Activated naive CD8-positive, alpha-beta T cell treated with anti-CD3 and anti-CD28 coated beads, Interleukin-2, amount 50 U/mL, for 24 hours (primary cell): ENCODE results near the gene POLR1H.
"Not testable (repeated sequence)": the region's sequence is repeated elsewhere in the genome, so short reads cannot be mapped to it uniquely, and the experiment has no call there.

ENCODE experiments used
- ATAC-seq: fragments of 150-1000 bp; cut with Tn5 transposase; one replicate; pipeline ENCODE4 v1.10.0; 2021
- DNase-seq: peaks from one replicate; pipeline ENCODE4 v3.0.0; 2021
- H3K27ac Mint-ChIP-seq: one replicate; pipeline ENCODE4 v1.8.0; 2021; ENCODE audit warnings: mild to moderate bottlenecking, mixed read lengths
- H3K27me3 Mint-ChIP-seq: one replicate; pipeline ENCODE4 v1.8.0; 2021; ENCODE audit warnings: mixed read lengths
- H3K36me3 Mint-ChIP-seq: one replicate; pipeline ENCODE4 v1.8.0; 2021; ENCODE audit warnings: low read depth, mixed read lengths
- H3K4me1 Mint-ChIP-seq: one replicate; pipeline ENCODE4 v1.8.0; 2021; ENCODE audit warnings: mixed read lengths
- H3K4me3 Mint-ChIP-seq: one replicate; pipeline ENCODE4 v1.8.0; 2021; ENCODE audit warnings: mild to moderate bottlenecking, moderate library complexity, mixed read lengths
- H3K9me3 Mint-ChIP-seq: one replicate; pipeline ENCODE4 v1.8.0; 2021; ENCODE audit warnings: mixed read lengths

The POLR1H gene, protein sequence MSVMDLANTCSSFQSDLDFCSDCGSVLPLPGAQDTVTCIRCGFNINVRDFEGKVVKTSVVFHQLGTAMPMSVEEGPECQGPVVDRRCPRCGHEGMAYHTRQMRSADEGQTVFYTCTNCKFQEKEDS

DNA sequence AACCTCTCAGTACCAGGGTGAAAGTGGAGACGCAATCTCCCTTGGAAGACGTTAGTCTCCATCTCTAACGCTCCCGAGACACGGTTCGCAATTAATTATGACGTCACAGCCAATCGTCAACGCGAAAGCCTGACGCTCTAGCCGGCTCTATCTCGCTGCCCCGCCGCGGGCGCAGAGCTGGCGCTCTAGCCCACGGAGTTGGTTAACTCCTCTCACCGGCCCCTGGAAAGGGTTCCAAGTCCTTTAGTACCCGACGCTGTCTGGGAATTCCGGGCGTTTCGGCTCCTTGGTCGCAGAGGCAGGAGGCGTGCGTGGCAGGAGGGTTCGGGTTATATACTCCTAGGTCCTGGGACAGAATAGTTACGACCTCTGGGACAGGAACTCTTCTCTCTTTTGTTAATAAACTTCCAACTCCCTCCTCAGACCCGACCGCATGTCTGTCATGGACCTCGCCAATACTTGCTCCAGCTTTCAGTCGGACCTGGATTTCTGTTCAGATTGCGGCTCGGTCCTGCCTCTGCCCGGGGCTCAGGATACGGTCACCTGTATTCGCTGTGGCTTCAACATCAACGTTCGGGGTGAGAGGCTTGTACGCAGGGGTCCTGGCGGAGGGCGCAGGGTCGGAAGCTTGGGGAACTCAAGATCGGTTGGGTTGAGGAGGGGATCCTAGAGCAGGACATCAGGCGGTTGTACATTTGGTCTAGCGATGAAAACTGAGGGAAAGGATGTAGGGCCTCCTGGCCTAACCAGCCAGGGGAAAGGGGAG lies at the start of gene POLR1H:
Gene POLR1H (plus strand): TSS at position 174 of the 766 bp plus-strand sequence. CDS start 260 bp downstream, at position 434.
- Mint-ChIP-seq H3K4me3 (peak within 1 kb of the TSS; percentile 98), H3K27me3 (no peaks in the 10 kb centered on the region), H3K4me1 (peaks cover 43% of the 10 kb centered on the region), H3K36me3 (peaks cover 38% of the 10 kb centered on the region), H3K27ac (peak within 1 kb of the TSS; percentile 93), H3K9me3 (peaks cover 7% of the 10 kb centered on the region)
- DNase-seq, result peak; percentile 84
- ATAC-seq, result peak; percentile 96

DNA sequence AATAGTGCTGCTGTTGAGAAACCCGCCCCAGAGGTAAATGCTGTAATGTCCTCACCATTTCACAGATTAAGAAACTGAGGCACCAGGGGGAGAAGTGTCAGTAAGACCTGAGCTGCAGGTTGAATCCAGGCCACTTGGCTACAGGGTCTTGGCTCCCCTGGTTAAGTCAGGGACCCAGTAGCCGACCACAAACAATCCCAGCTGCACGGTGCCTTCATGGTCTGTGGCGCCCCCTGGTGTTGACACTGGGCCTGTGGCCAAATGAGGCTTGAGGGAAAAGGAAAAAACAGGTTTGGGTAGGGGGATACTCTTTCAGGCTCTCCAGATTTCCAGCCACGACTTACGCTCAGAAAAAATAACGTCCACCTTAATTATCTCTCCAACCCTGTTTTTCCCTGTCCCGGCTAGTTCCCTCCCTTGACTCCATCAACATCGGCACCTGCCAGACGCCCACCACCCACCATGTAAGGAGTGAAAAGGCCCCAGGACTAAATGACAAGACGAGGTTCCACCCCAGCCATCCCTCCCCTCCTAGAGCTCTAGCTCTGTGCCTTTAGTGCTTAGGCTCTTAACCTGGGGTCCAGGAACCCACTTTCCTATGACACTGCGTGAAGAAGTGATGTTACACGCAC lies 47.7 kb upstream of the POLR1H start:
- no peaks in the 10 kb centered on the region for H3K9me3 Mint-ChIP-seq
- no peak overlapping the region for H3K4me3 Mint-ChIP-seq
- no peak overlapping the region for H3K27ac Mint-ChIP-seq
- ATAC-seq (no peak), DNase-seq (no peak)
- peaks cover 4% of the 10 kb centered on the region for H3K27me3 Mint-ChIP-seq
- peaks cover 7% of the 10 kb centered on the region for H3K36me3 Mint-ChIP-seq
- no peaks in the 10 kb centered on the region for H3K4me1 Mint-ChIP-seq

DNA sequence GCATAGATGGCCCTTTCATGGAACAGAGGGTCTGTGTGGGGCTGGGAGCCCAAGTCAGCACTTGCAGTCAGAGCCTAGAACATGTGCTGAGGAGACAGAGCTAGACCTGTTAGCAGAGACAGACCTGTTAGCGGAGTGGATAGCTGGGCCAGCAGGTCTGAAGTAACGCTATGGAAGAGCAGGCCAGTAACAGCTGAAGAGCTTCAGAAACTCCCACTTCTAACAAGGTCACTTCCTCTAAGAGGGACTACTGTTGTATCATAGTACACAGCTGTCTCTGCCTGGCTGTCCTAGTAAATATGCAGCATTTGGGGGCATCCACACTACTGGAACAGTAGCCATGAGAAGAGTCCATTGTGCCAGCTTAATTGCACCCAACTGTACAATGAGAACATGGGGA lies 41.2 kb upstream of the POLR1H start:
- Mint-ChIP-seq H3K4me1 (no peaks in the 10 kb centered on the region), H3K4me3 (no peak overlapping the region), H3K9me3 (no peaks in the 10 kb centered on the region), H3K27ac (no peak overlapping the region), H3K36me3 (peaks cover 5% of the 10 kb centered on the region), H3K27me3 (no peaks in the 10 kb centered on the region)
- ATAC-seq (no peak), DNase-seq (no peak)

DNA sequence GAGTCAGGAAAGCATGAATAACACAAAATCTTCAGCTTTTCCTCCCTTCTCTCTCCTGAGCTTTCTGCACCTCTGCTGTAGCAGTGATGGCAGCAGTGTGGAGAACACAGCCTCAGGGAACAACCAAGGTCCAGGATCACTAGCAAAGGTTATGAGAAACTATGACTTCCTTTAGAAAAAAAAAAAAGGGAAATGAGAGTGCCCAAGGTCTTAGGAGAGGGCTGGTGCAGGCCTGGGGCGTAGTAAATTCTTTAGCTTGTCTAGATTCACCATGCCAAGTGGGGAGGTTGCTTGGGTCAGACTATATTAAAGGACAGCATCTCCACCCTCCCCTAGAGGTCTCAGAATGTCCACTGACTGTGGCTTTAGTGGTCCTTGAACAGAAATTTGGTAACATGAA lies 40.4 kb upstream of the POLR1H start:
- peaks cover 5% of the 10 kb centered on the region for H3K36me3 Mint-ChIP-seq
- H3K4me3 Mint-ChIP-seq, result no peak overlapping the region
- no peaks in the 10 kb centered on the region for H3K27me3 Mint-ChIP-seq
- ATAC-seq (no peak), DNase-seq (no peak)
- no peak overlapping the region for H3K27ac Mint-ChIP-seq
- no peaks in the 10 kb centered on the region for H3K4me1 Mint-ChIP-seq
- no peaks in the 10 kb centered on the region for H3K9me3 Mint-ChIP-seq

DNA sequence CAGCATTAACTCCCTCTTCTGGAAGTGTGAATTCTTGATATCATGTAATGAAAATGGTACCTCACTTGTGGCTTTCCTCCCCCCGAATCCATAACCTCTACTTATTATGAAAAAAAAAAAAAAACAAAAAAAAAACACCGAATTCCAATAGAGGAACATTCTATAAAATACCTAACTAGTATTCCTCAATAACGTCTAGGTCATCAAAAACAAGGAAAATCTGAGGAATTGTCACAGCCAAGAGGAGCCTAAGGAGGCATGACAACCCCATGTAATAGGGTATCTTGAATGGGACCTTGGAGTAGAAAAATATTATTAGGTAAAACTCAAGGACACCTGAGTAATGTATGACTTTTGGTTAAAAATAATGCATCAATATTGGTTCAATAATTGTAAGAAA lies 38.9 kb upstream of the POLR1H start:
- Mint-ChIP-seq H3K27ac (no peak overlapping the region), H3K4me1 (no peaks in the 10 kb centered on the region), H3K27me3 (no peaks in the 10 kb centered on the region), H3K36me3 (peaks cover 5% of the 10 kb centered on the region), H3K4me3 (no peak overlapping the region), H3K9me3 (no peaks in the 10 kb centered on the region)
- ATAC-seq (no peak), DNase-seq (no peak)

DNA sequence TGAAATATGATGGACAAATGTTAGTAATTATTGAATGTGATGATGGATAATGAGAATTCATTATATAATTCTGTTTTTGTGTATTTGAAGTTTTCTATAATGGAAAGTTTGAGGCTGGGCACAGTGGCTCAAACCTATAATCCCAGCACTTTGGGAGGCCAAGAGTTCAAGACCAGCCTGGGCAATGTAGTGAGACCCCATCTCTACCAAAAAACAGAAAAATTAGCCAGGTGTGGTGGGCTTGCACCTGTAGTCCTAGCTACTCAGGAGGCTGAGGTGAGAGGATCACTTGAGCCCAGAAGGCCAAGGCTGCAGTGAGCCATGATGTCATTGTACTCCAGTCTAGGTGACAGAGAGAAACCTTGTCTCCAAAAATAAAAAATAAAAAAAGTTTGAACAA lies 38.4 kb upstream of the POLR1H start:
- not testable (repeated sequence) for H3K27me3 Mint-ChIP-seq, H3K36me3 Mint-ChIP-seq, H3K4me1 Mint-ChIP-seq, H3K27ac Mint-ChIP-seq, DNase-seq, H3K9me3 Mint-ChIP-seq, ATAC-seq, H3K4me3 Mint-ChIP-seq

DNA sequence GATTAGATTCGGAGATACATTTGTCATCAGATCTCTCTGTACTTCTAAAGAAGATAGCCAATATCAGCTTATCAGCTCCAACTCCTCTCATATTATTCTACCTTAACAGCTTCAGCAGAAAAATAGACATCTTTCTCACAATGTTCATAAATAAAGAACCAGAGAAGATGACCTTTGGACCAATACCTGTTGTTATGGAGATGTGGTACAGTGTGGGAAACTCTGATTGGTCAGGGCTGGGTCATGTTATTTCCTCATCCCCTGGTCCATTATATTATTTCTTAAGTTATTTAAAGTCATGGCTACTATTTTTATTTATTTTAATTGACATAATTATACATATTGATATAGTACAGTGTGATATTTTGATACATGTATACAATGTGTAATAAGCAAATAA lies 35.9 kb upstream of the POLR1H start:
- ATAC-seq, result no peak

DNA sequence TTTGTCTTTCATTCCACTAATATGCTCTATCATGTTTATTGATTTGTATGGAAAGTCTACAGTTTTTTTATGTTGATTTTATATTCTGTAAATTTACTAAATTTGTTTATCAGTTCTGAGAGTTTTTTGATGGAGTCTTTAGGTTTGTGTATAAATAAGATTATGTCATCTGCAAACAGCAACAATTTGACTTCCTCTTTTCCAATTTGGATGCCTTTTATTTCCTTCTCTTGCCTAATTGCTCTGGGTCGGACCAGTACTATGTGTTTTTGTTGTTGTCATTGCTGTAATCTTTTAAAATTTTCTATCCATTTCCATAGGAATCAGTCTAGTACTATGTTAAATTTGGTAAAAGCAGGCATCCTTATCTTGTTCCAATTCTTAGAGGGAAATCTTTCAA lies 31.5 kb upstream of the POLR1H start:
- H3K27ac Mint-ChIP-seq, result no peak overlapping the region
- ATAC-seq (no peak), DNase-seq (no peak)
- no peaks in the 10 kb centered on the region for H3K27me3 Mint-ChIP-seq
- no peaks in the 10 kb centered on the region for H3K9me3 Mint-ChIP-seq
- H3K4me3 Mint-ChIP-seq, result no peak overlapping the region
- H3K4me1 Mint-ChIP-seq, result no peaks in the 10 kb centered on the region
- peaks cover 5% of the 10 kb centered on the region for H3K36me3 Mint-ChIP-seq

More for the DNA sequence above, 35.9 kb upstream of the POLR1H start:
- Mint-ChIP-seq H3K9me3 (no peaks in the 10 kb centered on the region), H3K27me3 (no peaks in the 10 kb centered on the region), H3K36me3 (peaks cover 5% of the 10 kb centered on the region), H3K4me3 (no peak overlapping the region), H3K27ac (no peak overlapping the region), H3K4me1 (no peaks in the 10 kb centered on the region)
- DNase-seq, result no peak

DNA sequence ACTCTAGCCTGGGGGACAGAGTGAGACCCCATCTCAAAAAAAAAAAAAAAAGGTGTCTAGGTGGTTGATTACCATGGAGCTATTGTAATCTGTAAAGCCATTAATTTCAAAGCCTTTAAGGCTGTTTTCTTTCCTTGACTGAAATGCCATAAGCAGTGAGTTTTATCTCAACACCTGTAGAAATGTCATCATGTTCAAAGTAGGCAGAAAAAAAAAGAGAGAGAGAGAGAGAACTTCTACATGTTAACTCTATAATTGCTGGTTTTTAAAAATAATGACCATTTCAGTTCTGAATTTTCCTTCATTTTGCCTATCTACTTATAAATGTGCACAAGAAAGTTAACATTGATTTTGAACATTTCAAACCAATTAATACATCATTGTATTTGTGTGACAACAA lies 29.7 kb upstream of the POLR1H start:
- Mint-ChIP-seq H3K27ac (no peak overlapping the region), H3K4me3 (no peak overlapping the region), H3K27me3 (no peaks in the 10 kb centered on the region), H3K9me3 (no peaks in the 10 kb centered on the region), H3K4me1 (no peaks in the 10 kb centered on the region), H3K36me3 (peaks cover 5% of the 10 kb centered on the region)
- DNase-seq (no peak), ATAC-seq (no peak)

DNA sequence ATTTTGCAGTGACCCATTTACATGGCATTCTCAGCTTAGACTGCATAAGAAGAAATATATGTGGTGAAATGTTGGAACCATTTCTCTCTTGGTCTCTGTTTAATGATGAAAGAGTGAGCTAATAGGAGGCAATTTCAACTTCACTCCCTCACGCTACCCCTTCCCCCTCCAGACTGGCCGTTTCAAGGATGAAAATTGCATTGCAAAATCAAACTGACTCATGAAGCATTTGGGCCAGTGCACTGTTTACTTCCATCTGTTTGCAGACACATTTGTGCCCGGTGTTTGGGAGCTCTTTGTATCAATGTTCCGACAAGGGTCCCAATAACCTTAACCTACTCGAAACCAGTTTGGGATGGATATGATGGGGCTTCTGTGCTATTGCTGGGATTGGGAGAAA lies 27.6 kb upstream of the POLR1H start:
- not testable (repeated sequence) for DNase-seq, H3K4me3 Mint-ChIP-seq, H3K27me3 Mint-ChIP-seq, H3K9me3 Mint-ChIP-seq, H3K36me3 Mint-ChIP-seq, H3K27ac Mint-ChIP-seq, ATAC-seq, H3K4me1 Mint-ChIP-seq

DNA sequence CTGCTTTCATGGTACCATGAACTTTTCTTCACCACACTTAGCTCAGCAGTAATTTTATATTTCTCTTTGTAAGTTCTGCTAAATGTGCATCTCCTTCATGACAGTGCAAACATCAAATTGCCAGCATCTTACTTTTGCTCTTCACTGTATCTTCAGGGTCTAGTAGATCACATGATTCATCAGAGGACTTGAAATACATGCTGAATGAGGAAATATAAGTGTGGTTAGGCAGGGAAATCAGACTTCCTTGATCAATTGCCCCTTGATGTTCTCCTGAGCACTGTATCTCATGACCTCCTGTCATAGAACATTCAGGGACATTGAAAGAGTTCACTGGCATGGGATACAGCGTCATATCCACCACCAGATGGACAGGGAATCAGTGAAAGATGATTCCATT lies 25.3 kb upstream of the POLR1H start:
- H3K27ac Mint-ChIP-seq, result no peak overlapping the region
- no peaks in the 10 kb centered on the region for H3K4me1 Mint-ChIP-seq
- peaks cover 5% of the 10 kb centered on the region for H3K36me3 Mint-ChIP-seq
- H3K9me3 Mint-ChIP-seq, result no peaks in the 10 kb centered on the region
- ATAC-seq, result no peak
- H3K27me3 Mint-ChIP-seq, result no peaks in the 10 kb centered on the region
- no peak for DNase-seq
- no peak overlapping the region for H3K4me3 Mint-ChIP-seq

DNA sequence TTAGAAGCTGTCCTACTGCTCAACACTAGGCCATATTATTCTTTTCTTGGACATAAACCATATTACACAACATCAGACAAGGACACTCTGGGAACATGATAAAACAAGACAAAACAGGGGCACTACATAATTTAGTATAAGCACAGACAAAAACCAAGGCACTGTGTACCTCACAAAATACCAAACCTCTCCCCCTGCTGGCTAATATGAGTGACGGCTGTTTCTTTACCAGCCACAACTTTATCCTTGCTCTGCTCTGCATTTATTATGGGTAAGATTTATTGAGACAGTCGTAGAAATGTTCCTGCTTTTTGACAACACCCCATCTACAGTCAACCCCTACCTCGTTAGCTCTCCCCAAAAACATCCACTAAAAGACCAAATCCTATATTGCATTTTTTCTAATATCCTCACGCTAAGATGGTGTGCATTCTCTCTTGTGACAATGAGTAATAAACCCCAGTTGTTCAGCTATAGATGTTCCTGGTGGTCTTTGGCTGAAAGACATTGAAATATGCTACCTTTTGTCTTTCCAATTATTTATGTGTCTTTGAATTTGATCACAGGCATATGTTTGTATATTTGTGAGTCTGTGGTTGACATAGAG lies 23.8 kb upstream of the POLR1H start:
- peaks cover 1% of the 10 kb centered on the region for H3K4me1 Mint-ChIP-seq
- no peak for ATAC-seq
- DNase-seq, result no peak
- no peak overlapping the region for H3K27ac Mint-ChIP-seq
- H3K9me3 Mint-ChIP-seq, result no peaks in the 10 kb centered on the region
- H3K36me3 Mint-ChIP-seq, result peaks cover 5% of the 10 kb centered on the region
- H3K27me3 Mint-ChIP-seq, result no peaks in the 10 kb centered on the region
- H3K4me3 Mint-ChIP-seq, result no peak overlapping the region

DNA sequence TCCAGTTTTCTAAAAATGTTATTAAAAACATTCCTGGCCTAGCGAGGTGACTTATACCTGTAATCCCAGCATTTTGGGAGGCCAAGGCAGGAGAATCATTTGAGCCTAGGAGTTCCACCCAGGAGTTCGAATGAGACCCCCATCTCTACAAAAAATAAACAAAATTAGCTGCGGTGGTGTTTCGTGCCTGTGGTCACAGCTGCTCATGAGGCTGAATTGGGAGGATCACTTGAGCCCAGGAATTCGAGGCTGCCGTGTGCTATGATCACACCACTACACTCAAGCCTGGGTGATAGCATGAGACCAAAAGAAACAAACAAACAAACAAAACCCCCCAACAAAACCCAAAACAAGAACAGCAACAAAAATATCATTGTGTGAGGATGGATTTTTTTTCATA lies 19.8 kb upstream of the POLR1H start:
- no peak overlapping the region for H3K27ac Mint-ChIP-seq
- ATAC-seq, result no peak
- peaks cover 17% of the 10 kb centered on the region for H3K4me1 Mint-ChIP-seq
- no peak for DNase-seq
- H3K9me3 Mint-ChIP-seq, result no peaks in the 10 kb centered on the region
- H3K27me3 Mint-ChIP-seq, result no peaks in the 10 kb centered on the region
- H3K36me3 Mint-ChIP-seq, result no peaks in the 10 kb centered on the region
- no peak overlapping the region for H3K4me3 Mint-ChIP-seq

DNA sequence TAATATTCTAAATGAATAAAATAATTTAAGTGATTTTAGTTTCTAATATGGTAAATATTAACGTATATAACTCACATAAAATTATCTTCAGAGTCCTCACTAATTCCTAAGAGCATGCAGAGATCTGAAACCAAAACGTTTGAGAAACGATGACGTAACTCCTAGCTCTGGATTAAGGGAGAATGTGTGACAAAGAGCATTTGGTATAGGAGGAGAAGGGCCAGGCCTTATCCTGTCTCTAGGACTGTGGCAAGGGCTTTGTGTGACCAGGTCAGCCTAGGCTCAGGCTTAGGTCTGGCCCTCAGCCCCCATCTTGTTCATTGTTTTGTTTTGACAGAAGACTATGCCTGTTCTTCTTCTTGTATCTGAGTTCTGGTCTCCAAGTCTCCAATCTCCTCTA lies 19.2 kb upstream of the POLR1H start:
- no peak for DNase-seq
- no peak for ATAC-seq
- Mint-ChIP-seq H3K4me1 (peaks cover 17% of the 10 kb centered on the region), H3K27ac (no peak overlapping the region), H3K27me3 (no peaks in the 10 kb centered on the region), H3K4me3 (no peak overlapping the region), H3K9me3 (no peaks in the 10 kb centered on the region), H3K36me3 (no peaks in the 10 kb centered on the region)

DNA sequence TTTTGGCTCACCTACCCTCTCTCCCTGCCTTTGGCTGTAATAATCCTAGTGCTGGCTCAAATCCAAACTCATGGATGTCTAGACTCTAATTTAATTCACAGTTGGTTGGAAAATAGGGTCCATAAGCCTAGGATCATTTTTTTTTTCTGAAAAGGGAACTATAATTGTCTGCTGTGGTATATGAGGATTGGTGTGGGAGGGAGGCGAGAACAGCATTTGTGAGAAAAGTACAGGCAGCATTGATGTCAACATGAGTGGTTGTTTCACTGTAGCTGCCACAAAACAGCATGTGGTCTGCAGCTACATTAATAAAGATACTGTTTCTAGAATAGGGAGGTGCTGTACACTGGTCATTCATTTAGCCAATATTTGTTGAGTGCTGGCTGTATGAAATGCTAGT lies 18.6 kb upstream of the POLR1H start:
- Mint-ChIP-seq H3K36me3 (no peaks in the 10 kb centered on the region), H3K4me1 (peaks cover 21% of the 10 kb centered on the region), H3K27ac (no peak overlapping the region), H3K4me3 (no peak overlapping the region), H3K27me3 (no peaks in the 10 kb centered on the region), H3K9me3 (no peaks in the 10 kb centered on the region)
- ATAC-seq (peak; percentile 49), DNase-seq (no peak)
